Prostate gland (tissue), 2 donors: ENCODE data around the gene NCBP1. TPM values are rescaled to one million over a fixed set of nuclear protein-coding genes. Genes with fewer than 3 reads are reported as not detected.

Experiments
- DNase-seq: peaks from one replicate; pipeline ENCODE4 v3.0.0-alpha.2; 2019; ENCODE audit warnings: low spot score
- H3K27ac ChIP-seq, 2 donors: fragments of 200-600 bp; sonication (generic); 2 replicates each; pipeline ENCODE4 v1.5.1; 2017 to 2019
- H3K27me3 ChIP-seq: fragments of 200-600 bp; sonication (generic); replicated peaks from 2 replicates; pipeline ENCODE4 v1.5.1; 2019; ENCODE audit not compliant: insufficient read depth
- H3K36me3 ChIP-seq, 2 donors: fragments of 200-600 bp; sonication (generic); 1 replicate in 1 of 2; 2 replicates in 1 of 2; pipeline versions ENCODE4 v1.5.1 to v1.8.1; 2017 to 2019
- H3K4me1 ChIP-seq: fragments of 200-600 bp; sonication (generic); replicated peaks from 2 replicates; pipeline ENCODE4 v1.5.1; 2019
- H3K4me3 ChIP-seq, 2 donors: fragments of 200-600 bp; sonication (generic); 2 replicates each; pipeline ENCODE4 v1.5.1; 2017 to 2019
- H3K9me3 ChIP-seq: fragments of 200-600 bp; sonication (generic); 2 replicates; pipeline ENCODE4 v1.5.1; 2017
- POLR2A ChIP-seq: fragments of 450-650 bp; IDR thresholded peaks from one replicate; pipeline ENCODE4 v1.6.1; 2016; ENCODE audit warnings: antibody characterized with exemption, mild to moderate bottlenecking
- POLR2AphosphoS5 ChIP-seq: sonication (generic); formaldehyde crosslinking; IDR thresholded peaks from one replicate; pipeline ENCODE4 v1.6.1; 2017; ENCODE audit warnings: antibody characterized with exemption
- WGBS: methylation state at CpG from one replicate; pipeline ENCODE4 v1.1.5; 2018; 5-methylcytosine and 5-hydroxymethylcytosine counted together
- intact Hi-C: fragments of 100-400 bp; cut with DNase I; formaldehyde crosslinking; loops from one replicate; pipeline ENCODE4 v1.14.2; 2022
- total RNA-seq, 2 donors: library from RNA; depleted of rRNA; stranded (reverse); fragments of >200 nt; gene quantifications; one replicate each; pipeline ENCODE4 v1.1.0, GENCODE V29; 2016
- TF ChIP-seq, protein P1 (sequence below), 4 experiments: fragments of 200-600 bp in 2 of 4; fragments of 450-650 bp in 2 of 4; sonication (generic) in 2 of 4; IDR thresholded peaks; 1 replicate in 3 of 4; 2 replicates in 1 of 4; pipeline ENCODE4 v1.5.1; 2016 to 2019; ENCODE audit warnings: antibody characterized with exemption in 4 of 4, mild to moderate bottlenecking in 2 of 4, moderate library complexity in 2 of 4

NCBP1 gene
- total RNA-seq, 2 donors from 2014 or later = 18.1 to 18.3 TPM

DNA sequence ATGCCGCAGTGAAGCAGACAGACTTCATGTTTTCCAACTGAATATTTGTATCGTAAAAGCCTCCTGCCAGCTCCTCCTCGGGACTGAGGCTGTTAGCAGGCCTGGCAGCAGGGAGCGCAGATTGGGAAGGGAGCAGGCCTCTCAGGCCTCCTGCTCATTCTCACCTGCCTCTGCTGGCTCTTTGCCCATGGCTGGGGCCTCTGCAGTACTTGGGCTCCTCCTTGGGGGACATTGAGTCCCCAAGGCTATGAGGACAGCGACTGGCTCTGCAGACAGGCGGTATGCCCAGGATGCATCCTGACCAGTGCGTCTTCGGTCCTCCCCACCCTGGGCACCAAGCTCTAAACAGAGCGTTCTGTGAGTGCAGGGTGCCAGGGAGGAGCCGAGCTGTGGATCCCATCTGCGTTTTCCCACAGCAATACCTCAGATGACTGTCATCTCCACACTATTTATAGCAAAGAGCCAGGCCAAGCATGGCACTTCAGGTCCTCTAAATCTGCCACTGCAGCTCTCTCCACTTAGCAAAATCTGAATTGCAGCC, 39.2 kb upstream of the NCBP1 start:
- Histone ChIP-seq H3K27me3 (no peaks in the 10 kb centered on the region), H3K4me1 (no peaks in the 10 kb centered on the region), H3K36me3 (no peaks in the 10 kb centered on the region), H3K27ac (no peak overlapping the region), H3K4me3 (no peak overlapping the region), H3K9me3 (no peaks in the 10 kb centered on the region)
- 75% methylated on average over 11 of the region's 11 CpGs for WGBS
- DNase-seq = no peak
- intact Hi-C loops = no loop called here
- TF ChIP-seq POLR2A (no peak), POLR2AphosphoS5 (no peak)
- TF ChIP-seq, protein P1, sequence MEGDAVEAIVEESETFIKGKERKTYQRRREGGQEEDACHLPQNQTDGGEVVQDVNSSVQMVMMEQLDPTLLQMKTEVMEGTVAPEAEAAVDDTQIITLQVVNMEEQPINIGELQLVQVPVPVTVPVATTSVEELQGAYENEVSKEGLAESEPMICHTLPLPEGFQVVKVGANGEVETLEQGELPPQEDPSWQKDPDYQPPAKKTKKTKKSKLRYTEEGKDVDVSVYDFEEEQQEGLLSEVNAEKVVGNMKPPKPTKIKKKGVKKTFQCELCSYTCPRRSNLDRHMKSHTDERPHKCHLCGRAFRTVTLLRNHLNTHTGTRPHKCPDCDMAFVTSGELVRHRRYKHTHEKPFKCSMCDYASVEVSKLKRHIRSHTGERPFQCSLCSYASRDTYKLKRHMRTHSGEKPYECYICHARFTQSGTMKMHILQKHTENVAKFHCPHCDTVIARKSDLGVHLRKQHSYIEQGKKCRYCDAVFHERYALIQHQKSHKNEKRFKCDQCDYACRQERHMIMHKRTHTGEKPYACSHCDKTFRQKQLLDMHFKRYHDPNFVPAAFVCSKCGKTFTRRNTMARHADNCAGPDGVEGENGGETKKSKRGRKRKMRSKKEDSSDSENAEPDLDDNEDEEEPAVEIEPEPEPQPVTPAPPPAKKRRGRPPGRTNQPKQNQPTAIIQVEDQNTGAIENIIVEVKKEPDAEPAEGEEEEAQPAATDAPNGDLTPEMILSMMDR (IDR thresholded peaks at IDR 0.05) = no peak

DNA sequence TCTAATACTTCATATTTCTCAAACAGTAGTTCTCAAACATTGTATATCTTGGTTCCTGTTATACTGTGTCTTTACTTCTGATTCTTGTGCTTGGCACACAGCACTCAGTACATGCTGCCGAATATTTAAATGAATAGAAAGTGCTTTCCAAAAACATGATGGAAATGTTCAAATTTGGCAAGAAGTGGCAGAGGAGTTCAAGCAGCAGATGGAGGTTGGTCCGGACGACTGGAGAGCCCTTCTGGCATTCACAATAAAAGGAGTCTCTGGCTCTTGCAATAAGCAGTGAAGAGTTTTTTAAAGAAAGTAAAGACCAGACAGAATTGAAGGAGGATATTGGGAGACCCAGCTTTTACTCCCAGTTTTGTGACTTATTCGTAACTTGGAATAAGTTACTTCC, 36.7 kb upstream of the NCBP1 start:
- intact Hi-C loops = loop anchor here (2.0 to 5.0 kb wide), 3 partner anchors 38 to 185 kb away; partner anchors contain the start of genes TDRD7 and TMOD1
- Histone ChIP-seq H3K27ac (no peak overlapping the region), H3K36me3 (peaks cover 0 to 11% of the 10 kb centered on the region in 2 donors), H3K4me1 (no peaks in the 10 kb centered on the region), H3K9me3 (no peaks in the 10 kb centered on the region), H3K4me3 (no peak overlapping the region), H3K27me3 (no peaks in the 10 kb centered on the region)
- no peak for TF ChIP-seq POLR2A
- TF ChIP-seq, protein P1 (IDR thresholded peaks at IDR 0.05) = no peak
- TF ChIP-seq POLR2AphosphoS5 = no peak
- WGBS = 48% methylated on average over 4 of the region's 4 CpGs
- DNase-seq = no peak

DNA sequence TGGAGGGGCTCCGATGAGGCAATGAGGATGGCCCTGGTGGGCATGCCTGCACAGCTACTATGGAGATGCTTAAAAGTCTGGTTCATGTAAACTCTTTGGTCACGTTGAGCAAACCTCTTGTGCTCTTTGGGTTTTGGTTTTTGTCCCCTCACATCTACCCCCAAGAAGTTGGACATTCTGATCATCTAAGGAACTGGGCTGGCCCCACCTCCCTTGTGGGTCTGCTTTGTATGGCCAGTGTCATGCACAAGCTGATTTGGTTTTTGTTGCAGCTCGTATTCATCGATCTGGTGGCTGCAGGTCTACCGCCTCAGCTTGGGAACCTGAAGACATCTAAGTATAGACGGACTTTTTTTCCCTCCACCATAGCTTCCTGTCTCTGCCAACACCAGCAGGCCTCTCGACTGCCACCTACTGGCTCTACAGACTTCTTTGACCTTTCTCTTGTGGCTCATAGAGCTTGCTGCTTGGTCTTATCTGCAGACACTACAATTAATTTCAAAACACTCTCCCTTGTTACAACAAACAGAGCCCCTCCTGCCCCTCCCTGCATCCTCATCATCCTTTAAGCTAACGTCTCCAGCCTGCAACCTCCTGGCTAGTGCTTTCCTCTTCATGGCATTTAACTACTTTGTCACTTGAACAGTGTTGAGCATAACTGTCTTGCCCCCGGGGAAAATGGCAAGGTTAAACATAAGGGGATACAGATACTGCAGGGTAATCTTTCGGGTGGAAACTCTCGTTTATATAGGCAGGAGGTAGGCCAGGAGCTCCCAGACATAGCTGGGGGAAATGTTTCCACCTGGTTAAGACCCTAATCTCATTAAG, 34.9 kb upstream of the NCBP1 start:
- H3K4me1 ChIP-seq = no peaks in the 10 kb centered on the region
- no peaks in the 10 kb centered on the region for H3K27me3 ChIP-seq
- DNase-seq = peak; percentile 79
- TF ChIP-seq POLR2A (no peak), POLR2AphosphoS5 (peak; percentile 67)
- TF ChIP-seq, protein P1 (IDR thresholded peaks at IDR 0.05) = peak; percentile 54 to 86 (median 74)
- WGBS = 24% methylated on average over 11 of the region's 11 CpGs
- H3K36me3 ChIP-seq = peaks cover 2 to 18% of the 10 kb centered on the region in 2 donors
- intact Hi-C loops = loop anchor here (2.0 to 5.0 kb wide), 3 partner anchors 96 to 186 kb away; partner anchors contain the start of genes TDRD7 and TMOD1
- H3K27ac ChIP-seq = no peak overlapping the region
- H3K4me3 ChIP-seq = no peak overlapping the region
- H3K9me3 ChIP-seq = no peaks in the 10 kb centered on the region

DNA sequence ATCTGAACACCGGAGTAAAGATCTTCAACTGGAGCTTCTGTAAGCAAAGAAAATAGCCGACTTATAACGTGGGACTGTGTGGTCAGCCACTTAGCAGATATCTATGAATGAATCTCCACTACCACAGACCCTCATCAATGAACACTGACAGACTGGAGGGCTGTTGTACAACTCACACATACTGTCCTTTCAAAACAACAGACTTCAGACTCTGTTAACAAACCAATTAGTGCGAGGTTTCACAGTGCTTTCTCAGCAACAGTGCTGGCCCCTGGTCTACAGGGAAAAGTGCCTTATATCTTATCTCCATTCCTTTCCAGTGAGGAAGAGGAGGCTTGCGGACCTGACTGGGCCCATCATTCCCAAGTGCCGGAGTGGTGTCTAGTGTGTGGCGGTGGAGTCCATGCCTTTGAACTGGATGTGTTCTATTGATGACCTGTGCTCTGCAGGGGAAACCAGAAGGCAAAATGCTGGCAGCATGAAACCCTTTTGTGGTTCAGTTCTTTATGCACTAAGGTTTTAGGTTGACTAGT, 34.2 kb upstream of the NCBP1 start:
- DNase-seq = no peak
- no peaks in the 10 kb centered on the region for H3K27me3 ChIP-seq
- intact Hi-C loops = loop anchor here (2.0 to 5.0 kb wide), 3 partner anchors 97 to 187 kb away; partner anchors contain the start of genes TDRD7 and TMOD1
- no peaks in the 10 kb centered on the region for H3K9me3 ChIP-seq
- WGBS = 79% methylated on average over 7 of the region's 7 CpGs
- no peaks in the 10 kb centered on the region for H3K4me1 ChIP-seq
- H3K4me3 ChIP-seq = no peak overlapping the region
- no peak for TF ChIP-seq POLR2AphosphoS5
- TF ChIP-seq, protein P1 (IDR thresholded peaks at IDR 0.05) = no peak
- no peak for TF ChIP-seq POLR2A
- no peak overlapping the region for H3K27ac ChIP-seq
- peaks cover 4 to 19% of the 10 kb centered on the region in 2 donors for H3K36me3 ChIP-seq
